HL-60 (cell line): ENCODE results near the gene SIGLEC9.

Experiments
- DNase-seq, 2 experiments: peaks; one replicate each; pipeline ENCODE4 v3.0.0-alpha.2; 2010 to 2020; ENCODE audit warnings: low read depth in 1 of 2, low spot score in 1 of 2
- H3K27ac ChIP-seq: fragments of 250-450 bp; sonication (Bioruptor Pico); replicated peaks from 2 replicates; pipeline ENCODE4 v1.5.1; 2020; ENCODE audit warnings: mild to moderate bottlenecking, moderate library complexity
- H3K27me3 ChIP-seq: fragments of 250-450 bp; sonication (Bioruptor Pico); 2 replicates; pipeline ENCODE4 v1.5.1; 2021; ENCODE audit warnings: mild to moderate bottlenecking, moderate library complexity; ENCODE audit not compliant: insufficient read depth, poor library complexity, severe bottlenecking
- H3K4me3 ChIP-seq: replicated peaks from 2 replicates; pipeline ENCODE4 v1.5.1; 2011; ENCODE audit warnings: mild to moderate bottlenecking, control low read depth, low read length; ENCODE audit not compliant: insufficient read depth
- GABPA ChIP-seq: IDR thresholded peaks from 2 replicates; pipeline ENCODE4 v1.6.1; 2012; ENCODE audit warnings: low read depth
- POLR2AphosphoS5 ChIP-seq: IDR thresholded peaks from 2 replicates; pipeline ENCODE4 v1.6.1; 2012; ENCODE audit warnings: low read depth
- REST ChIP-seq: IDR thresholded peaks from 2 replicates; pipeline ENCODE4 v1.6.1; 2012; ENCODE audit warnings: low read depth; ENCODE audit not compliant: insufficient replicate concordance
- SPI1 ChIP-seq: IDR thresholded peaks from 2 replicates; pipeline ENCODE4 v1.6.1; 2012; ENCODE audit warnings: low read depth, mild to moderate bottlenecking, borderline replicate concordance
- TF ChIP-seq, protein P1 (sequence below): IDR thresholded peaks from one replicate; pipeline ENCODE4 v1.5.1; 2011; ENCODE audit warnings: low read length, control low read depth, inconsistent platforms; ENCODE audit not compliant: insufficient read depth

The SIGLEC9 gene

DNA sequence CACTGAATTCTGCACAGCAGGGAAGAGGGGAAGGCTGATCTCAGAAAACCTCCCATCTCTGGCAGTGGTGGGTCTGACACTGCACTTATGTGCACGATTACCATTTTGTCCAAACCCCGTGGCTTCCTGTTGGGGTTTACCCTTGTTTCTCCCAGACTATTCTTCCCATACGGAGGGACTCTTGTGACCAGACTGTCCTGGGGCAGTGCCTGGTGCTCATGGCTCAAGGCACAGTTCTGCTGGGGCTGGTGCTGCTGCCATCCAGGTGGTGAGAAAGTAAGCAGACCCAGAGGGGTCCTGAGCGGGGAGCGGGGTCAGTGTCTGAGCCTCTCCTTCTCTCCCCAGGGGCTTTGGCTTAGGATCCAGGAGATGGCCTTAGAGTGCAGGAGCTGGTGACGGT lies 5.1 kb upstream of the SIGLEC9 start:
- H3K27ac ChIP-seq = no peak overlapping the region
- no peaks in the 10 kb centered on the region for H3K27me3 ChIP-seq

DNA sequence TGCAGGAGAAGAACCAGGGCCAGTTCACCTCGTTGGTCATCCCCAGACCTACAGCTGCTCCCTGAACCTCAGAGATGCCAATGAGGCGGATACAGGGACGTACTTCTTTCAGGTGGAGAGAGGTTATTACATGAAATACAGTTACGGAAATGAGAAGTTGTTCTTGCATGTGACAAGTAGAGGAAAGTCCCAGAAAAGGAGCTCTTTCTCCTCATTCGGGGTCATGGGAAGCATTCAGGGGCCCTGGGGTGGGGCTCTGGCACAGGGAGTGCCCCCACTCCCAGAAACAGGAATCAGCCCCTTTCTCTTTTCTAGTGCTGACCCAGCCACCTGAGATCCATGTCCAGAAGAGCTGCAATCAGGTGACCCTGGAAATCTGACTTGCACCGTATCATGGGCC lies 4.5 kb upstream of the SIGLEC9 start:
- Histone ChIP-seq H3K4me3 (no peak overlapping the region), H3K27me3 (no peaks in the 10 kb centered on the region), H3K27ac (no peak overlapping the region)
- TF ChIP-seq SPI1 (no peak), REST (no peak), POLR2AphosphoS5 (no peak), GABPA (no peak)
- no peak for DNase-seq

More for the DNA sequence above, 5.1 kb upstream of the SIGLEC9 start:
- DNase-seq = no peak
- no peak for TF ChIP-seq GABPA
- H3K4me3 ChIP-seq = no peak overlapping the region

DNA sequence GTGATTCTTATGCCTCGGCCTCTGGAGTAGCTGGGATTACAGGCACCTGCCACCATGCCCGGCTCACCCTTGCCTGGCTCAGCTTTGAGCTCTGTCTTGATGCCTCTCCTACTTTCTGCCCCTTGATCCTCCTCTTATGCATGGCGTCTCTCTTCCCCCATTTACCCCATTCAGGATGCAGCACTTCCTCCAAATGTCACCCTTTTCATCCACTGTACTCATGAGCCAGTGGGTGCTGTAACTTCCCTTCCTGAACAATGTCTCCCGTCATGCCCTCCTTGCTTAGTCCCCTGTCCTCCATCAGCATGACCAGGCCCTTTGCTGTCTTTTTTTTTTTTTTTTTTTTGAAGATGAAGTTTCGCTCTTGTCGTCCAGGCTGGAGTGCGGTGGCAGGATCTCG lies 3.4 kb upstream of the SIGLEC9 start:
- Histone ChIP-seq H3K4me3 (no peak overlapping the region), H3K27ac (peak overlapping the region; percentile 45; the same call in 1 of the 2 replicates), H3K27me3 (no peaks in the 10 kb centered on the region)

More for the DNA sequence above, 3.4 kb upstream of the SIGLEC9 start:
- TF ChIP-seq SPI1 = peak; percentile 63; the same call in 1 of the 2 replicates
- TF ChIP-seq GABPA = no peak
- no peak for TF ChIP-seq POLR2AphosphoS5
- TF ChIP-seq, protein P1, sequence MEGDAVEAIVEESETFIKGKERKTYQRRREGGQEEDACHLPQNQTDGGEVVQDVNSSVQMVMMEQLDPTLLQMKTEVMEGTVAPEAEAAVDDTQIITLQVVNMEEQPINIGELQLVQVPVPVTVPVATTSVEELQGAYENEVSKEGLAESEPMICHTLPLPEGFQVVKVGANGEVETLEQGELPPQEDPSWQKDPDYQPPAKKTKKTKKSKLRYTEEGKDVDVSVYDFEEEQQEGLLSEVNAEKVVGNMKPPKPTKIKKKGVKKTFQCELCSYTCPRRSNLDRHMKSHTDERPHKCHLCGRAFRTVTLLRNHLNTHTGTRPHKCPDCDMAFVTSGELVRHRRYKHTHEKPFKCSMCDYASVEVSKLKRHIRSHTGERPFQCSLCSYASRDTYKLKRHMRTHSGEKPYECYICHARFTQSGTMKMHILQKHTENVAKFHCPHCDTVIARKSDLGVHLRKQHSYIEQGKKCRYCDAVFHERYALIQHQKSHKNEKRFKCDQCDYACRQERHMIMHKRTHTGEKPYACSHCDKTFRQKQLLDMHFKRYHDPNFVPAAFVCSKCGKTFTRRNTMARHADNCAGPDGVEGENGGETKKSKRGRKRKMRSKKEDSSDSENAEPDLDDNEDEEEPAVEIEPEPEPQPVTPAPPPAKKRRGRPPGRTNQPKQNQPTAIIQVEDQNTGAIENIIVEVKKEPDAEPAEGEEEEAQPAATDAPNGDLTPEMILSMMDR = no peak
- no peak for TF ChIP-seq REST
- DNase-seq = peak in 1 of 2 experiments; percentile 56
